Measurements from ENCODE around the gene EEA1. TPM values are rescaled to one million over a fixed set of nuclear protein-coding genes. Genes with fewer than 3 reads are reported as not detected.
"Not testable (repeated sequence)": the region's sequence is repeated elsewhere in the genome, so short reads cannot be mapped to it uniquely, and the experiment has no call there.

The EEA1 gene
- total and polyA plus RNA-seq, 10 of the 15 experiments (the other 5 are each of a cell fraction or from before 2014, with no cell fraction given): 5.5 to 40.3 (median 13.5) TPM

GRCh38 chr12:92968176-92968813 lies 39.2 kb upstream of the EEA1 start:
- ChIA-PET CTCF (interaction anchor here (0.6 to 1.1 kb wide), 4 partner anchors 42 to 453 kb away, joined by 3 read pairs; no protein-coding TSS in a partner anchor), RAD21 (ENCODE audit: unreplicated experiment) (interaction anchor here (0.6 to 0.7 kb wide), 2 partner anchors 16 to 184 kb away, joined by 3 read pairs; no protein-coding TSS in a partner anchor), POLR2A (interaction anchor here (0.5 to 3.3 kb wide), 4 partner anchors 13 to 84 kb away, joined by 3 to 11 read pairs (median 3); partner anchors contain the start of gene EEA1), SMC1A (ENCODE audit: uncharacterized antibody, unreplicated experiment) (interaction anchor here (0.6 to 1.5 kb wide), 8 partner anchors 19 to 277 kb away, joined by 3 to 5 read pairs (median 4); no protein-coding TSS in a partner anchor)
- no peaks in the 10 kb centered on the region for H3K79me2 ChIP-seq (ENCODE audit: control insufficient read depth, insufficient read depth, low read length)
- TF ChIP-seq RBBP5 (conservative IDR thresholded peaks at IDR 0.05) (no peak), LARP7 (IDR thresholded peaks at IDR 0.05) (no peak), MAX (IDR thresholded peaks at IDR 0.05; ENCODE audit: low read depth, low read length) (no peak), MYB (IDR thresholded peaks at IDR 0.05; ENCODE audit: borderline replicate concordance, low read depth, low read length) (no peak), RFX5 (IDR thresholded peaks at IDR 0.05; ENCODE audit: low read depth, low read length) (no peak), IKZF1 (conservative IDR thresholded peaks at IDR 0.05) (no peak)
- H3K9me3 ChIP-seq (replicated peaks; ENCODE audit: control insufficient read depth, insufficient read depth, low read length): no peaks in the 10 kb centered on the region; the same call in 2 of the 3 replicates
- BruUV-seq (replicated peaks): no TSS peak
- H3K27ac ChIP-seq (ENCODE audit: control insufficient read depth, insufficient read depth): no peak overlapping the region
- H4K20me1 ChIP-seq (ENCODE audit: control insufficient read depth, insufficient read depth): no peaks in the 10 kb centered on the region
- H3K4me2 ChIP-seq (ENCODE audit: control insufficient read depth, insufficient read depth): no peak overlapping the region
- no peak overlapping the region for H3K4me3 ChIP-seq
- WGBS (ENCODE audit: insufficient coverage, insufficient replicate concordance, low lambda C conversion rate, missing lambda C conversion rate): 49% methylated on average over 3 of the region's 3 CpGs
- in situ Hi-C loops (cut with MboI): loop anchor here (25.0 kb wide), 1 partner anchor 1844 kb away; no protein-coding TSS in a partner anchor
- no peaks in the 10 kb centered on the region for H3K36me3 ChIP-seq (ENCODE audit: control insufficient read depth in 2 of 2, insufficient read depth in 2 of 2, low read length in 1 of 2)
- no peaks in the 10 kb centered on the region for H3K27me3 ChIP-seq (replicated peaks in 1 of 2; ENCODE audit: control insufficient read depth in 2 of 2, insufficient read depth in 2 of 2, low read length in 1 of 2)
- no peak for ATAC-seq
- H3K4me1 ChIP-seq (ENCODE audit: control insufficient read depth, insufficient read depth, low read length): peaks cover 27% of the 10 kb centered on the region
- intact Hi-C loops (cut with micrococcal nuclease; ENCODE audit: unreplicated experiment): no loop called here
- DNase-seq (ENCODE audit: low read depth, low spot score): no peak
- no peak overlapping the region for H3K9ac ChIP-seq (ENCODE audit: control insufficient read depth, insufficient read depth, low read length)
- H2AFZ ChIP-seq (ENCODE audit: control insufficient read depth, low read depth, low read length): no peak overlapping the region
- no peak for FAIRE-seq

GRCh38 chr12:92964378-92964777 lies 35.3 kb upstream of the EEA1 start:
- H3K4me1 ChIP-seq (ENCODE audit: control insufficient read depth, insufficient read depth, low read length); POLR2A ChIA-PET; ATAC-seq; H3K4me2 ChIP-seq (ENCODE audit: control insufficient read depth, insufficient read depth); H3K79me2 ChIP-seq (ENCODE audit: control insufficient read depth, insufficient read depth, low read length); H3K36me3 ChIP-seq (ENCODE audit: control insufficient read depth in 2 of 2, insufficient read depth in 2 of 2, low read length in 1 of 2); H4K20me1 ChIP-seq (ENCODE audit: control insufficient read depth, insufficient read depth); H2AFZ ChIP-seq (ENCODE audit: control insufficient read depth, low read depth, low read length); BruUV-seq (replicated peaks); H3K9ac ChIP-seq (ENCODE audit: control insufficient read depth, insufficient read depth, low read length); H3K4me3 ChIP-seq; H3K27ac ChIP-seq (ENCODE audit: control insufficient read depth, insufficient read depth); H3K9me3 ChIP-seq (replicated peaks; ENCODE audit: control insufficient read depth, insufficient read depth, low read length); FAIRE-seq; DNase-seq (ENCODE audit: low read depth, low spot score); intact Hi-C loops (cut with micrococcal nuclease; ENCODE audit: unreplicated experiment); H3K27me3 ChIP-seq (replicated peaks in 1 of 2; ENCODE audit: control insufficient read depth in 2 of 2, insufficient read depth in 2 of 2, low read length in 1 of 2): not testable (repeated sequence)
- RAD21 ChIA-PET (ENCODE audit: unreplicated experiment): interaction anchor here (1.6 kb wide), 1 partner anchor 20 kb away, joined by 3 read pairs; no protein-coding TSS in a partner anchor
- 40% methylated on average over 1 of the region's 1 CpG for WGBS (ENCODE audit: insufficient coverage, insufficient replicate concordance, low lambda C conversion rate, missing lambda C conversion rate)
- CTCF ChIA-PET: interaction anchor here (1.7 kb wide), 1 partner anchor 20 kb away, joined by 5 read pairs; no protein-coding TSS in a partner anchor
- in situ Hi-C loops (cut with MboI): loop anchor here (25.0 kb wide), 1 partner anchor 1848 kb away; no protein-coding TSS in a partner anchor
- SMC1A ChIA-PET (ENCODE audit: uncharacterized antibody, unreplicated experiment): interaction anchor here (1.0 kb wide), 1 partner anchor 11 kb away, joined by 3 read pairs; no protein-coding TSS in a partner anchor
